GM12878 (cell line): ENCODE results near the gene MST1.
"Not testable (repeated sequence)": the region's sequence is repeated elsewhere in the genome, so short reads cannot be mapped to it uniquely, and the experiment has no call there.

Source experiments
- BCLAF1 ChIP-seq: fragments of 450-650 bp; IDR thresholded peaks from 2 replicates; pipeline ENCODE4 v1.6.1; 2017; ENCODE audit warnings: antibody characterized with exemption, mild to moderate bottlenecking, moderate library complexity
- CTCF ChIP-seq, 3 experiments: IDR thresholded peaks in 2 of 3; conservative IDR thresholded peaks in 1 of 3; 2 replicates each; pipeline ENCODE4 v1.5.1; 2011; ENCODE audit warnings: low read depth in 3 of 3, low read length in 3 of 3, mild to moderate bottlenecking in 3 of 3, control low read depth in 2 of 3, moderate library complexity in 2 of 3, inconsistent platforms in 1 of 3, mixed read lengths in 1 of 3; ENCODE audit not compliant: control insufficient read depth in 2 of 3, insufficient read depth in 1 of 3; ENCODE audit errors: extremely low read depth in 1 of 3
- EP300 ChIP-seq, 2 experiments: fragments of 150-350 bp in 1 of 2; IDR thresholded peaks; 2 replicates each; pipeline ENCODE4 v1.6.1; 2011 to 2012; ENCODE audit warnings: low read depth in 2 of 2, low read length in 2 of 2, borderline replicate concordance in 1 of 2, improper control_type of control experiment in 1 of 2, inconsistent platforms in 1 of 2; ENCODE audit not compliant: control insufficient read depth in 1 of 2
- IRF5 ChIP-seq: fragments of 450-650 bp; IDR thresholded peaks from 2 replicates; pipeline ENCODE4 v1.6.1; 2017; ENCODE audit warnings: borderline replicate concordance
- JUND ChIP-seq: IDR thresholded peaks from 2 replicates; pipeline ENCODE4 v1.6.1; 2012; ENCODE audit warnings: low read depth, mild to moderate bottlenecking, low read length, improper control_type of control experiment, moderate library complexity
- MTA2 ChIP-seq: fragments of 450-650 bp; IDR thresholded peaks from 2 replicates; pipeline ENCODE4 v1.6.1; 2016; ENCODE audit warnings: low read depth, mild to moderate bottlenecking, moderate library complexity
- PML ChIP-seq: IDR thresholded peaks from 2 replicates; pipeline ENCODE4 v1.6.1; 2012; ENCODE audit warnings: low read length, inconsistent platforms
- RBBP5 ChIP-seq: fragments of 200-600 bp; sonication (generic); conservative IDR thresholded peaks from 2 replicates; pipeline ENCODE4 v1.6.1; 2016
- RCOR1 ChIP-seq: conservative IDR thresholded peaks from 2 replicates; pipeline ENCODE4 v1.6.1; 2012; ENCODE audit warnings: low read depth, low read length, improper control_type of control experiment
- ZBTB11 ChIP-seq: fragments of 450-650 bp; formaldehyde crosslinking; IDR thresholded peaks from 2 replicates; pipeline ENCODE4 v1.5.0; 2022; ENCODE audit warnings: mild to moderate bottlenecking, missing genetic modification characterization
- ZNF687 ChIP-seq: fragments of 450-650 bp; IDR thresholded peaks from 2 replicates; pipeline ENCODE4 v1.6.1; 2017; ENCODE audit warnings: mild to moderate bottlenecking, moderate library complexity

GRCh38 chr3:49690856-49691255 lies 1.6 kb upstream of the MST1 start:
- TF ChIP-seq RBBP5; CTCF (IDR thresholded peaks at IDR 0.05 in 2 of 3, conservative IDR thresholded peaks at IDR 0.05 in 1 of 3; ENCODE audit: control insufficient read depth in 2 of 3, extremely low read depth in 1 of 3, insufficient read depth in 1 of 3, low read depth in 3 of 3, low read length in 3 of 3); ZBTB11; JUND; ZNF687; EP300 (IDR thresholded peaks at IDR 0.05; ENCODE audit: borderline replicate concordance in 1 of 2, control insufficient read depth in 1 of 2, low read depth in 2 of 2, low read length in 2 of 2); RCOR1; MTA2; PML; IRF5; BCLAF1: not testable (repeated sequence)
